Left ventricle myocardium superior (tissue), 1 donor: Measurements from ENCODE around the gene ITIH1. TPM values are rescaled to one million over a fixed set of nuclear protein-coding genes. Genes with fewer than 3 reads are reported as not detected.

Source experiments
- ATAC-seq: fragments of 200-7000 bp; cut with Tn5 transposase; one replicate; pipeline ENCODE4 v1.9.1; 2020; ENCODE audit warnings: mild to moderate bottlenecking, moderate library complexity
- DNase-seq: peaks from one replicate; pipeline ENCODE4 v3.0.0-alpha.2; 2020
- intact Hi-C: fragments of 100-400 bp; cut with micrococcal nuclease; formaldehyde crosslinking; loops from one replicate; pipeline ENCODE4 v1.11.0; 2022
- total RNA-seq: library from RNA; stranded (reverse); fragmentation: NEBNext Ultra II Directional; extraction: Animal tissue kit (Norgen Biotek cat#: 25700); gene quantifications from one replicate; pipeline ENCODE4 v1.2.1, GENCODE V29; 2021
- donor health status: DM: no; HTN: yes; CAD: no; lungs with severe emphysema.

ITIH1 gene
- total RNA-seq, 1 donor from 2014 or later, result not detected

DNA sequence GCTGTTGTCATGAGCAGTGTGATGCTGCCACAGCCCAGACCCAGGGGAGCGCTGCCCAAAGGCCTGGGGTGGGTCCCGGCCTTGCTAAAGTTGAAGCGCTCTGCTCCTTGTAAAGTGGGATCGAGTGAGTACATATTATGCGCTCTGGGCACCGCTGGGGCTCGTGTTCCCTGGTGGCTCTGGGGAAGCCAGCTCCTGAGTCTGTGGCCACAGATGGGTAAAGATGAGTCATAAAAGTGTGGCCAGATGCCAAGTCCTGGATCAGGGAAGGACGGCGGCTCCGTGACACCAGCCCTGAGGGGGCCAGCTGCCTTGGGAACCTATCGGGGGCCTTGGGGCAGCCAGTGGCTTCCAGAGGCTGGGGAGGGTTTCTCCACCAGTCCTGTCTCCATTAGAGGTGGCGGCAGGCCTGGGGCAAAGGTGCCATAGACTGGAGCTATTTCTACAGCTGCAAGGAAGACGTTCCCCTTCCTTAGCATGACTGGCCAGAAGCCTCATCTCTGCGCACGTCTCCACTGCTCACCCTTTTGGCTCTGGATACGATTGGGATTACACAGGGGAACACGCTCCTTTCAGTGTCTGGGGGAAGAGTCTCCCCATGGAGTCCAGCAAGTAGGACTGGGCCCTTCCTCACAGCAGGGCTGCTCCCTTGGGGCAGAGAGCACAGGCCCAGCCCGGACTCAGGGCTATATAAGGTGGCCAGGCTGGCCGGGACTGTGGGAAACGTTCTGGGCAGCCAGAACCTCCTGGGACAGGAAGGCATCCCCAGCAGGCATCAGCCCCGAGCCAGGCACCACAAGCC is 54.3 kb downstream of the ITIH1 start:
- ATAC-seq, result peak; percentile 25
- intact Hi-C loops, result no loop called here
- DNase-seq, result peak; percentile 48

DNA sequence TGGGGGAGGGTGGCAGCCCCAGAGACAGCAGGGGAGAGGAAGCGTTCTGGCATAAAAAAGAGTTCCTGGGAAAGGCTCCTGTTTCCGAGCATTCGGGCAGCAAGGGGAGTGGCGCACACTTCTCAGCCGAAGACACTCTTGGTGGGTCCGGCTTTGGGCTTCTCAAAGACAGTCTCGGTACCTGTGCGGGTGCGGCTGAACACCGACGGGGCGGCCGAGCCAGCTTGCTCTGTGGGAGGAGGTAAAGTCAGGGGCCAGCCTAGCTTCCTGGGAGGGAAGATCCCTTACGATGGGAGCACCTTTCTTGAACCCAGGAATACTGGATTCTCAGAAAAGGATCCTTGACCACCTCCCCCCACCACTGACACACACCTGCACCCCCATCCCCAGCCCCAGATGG is 55.8 kb downstream of the ITIH1 start:
- no peak for ATAC-seq
- intact Hi-C loops, result no loop called here
- peak; percentile 20 for DNase-seq

DNA sequence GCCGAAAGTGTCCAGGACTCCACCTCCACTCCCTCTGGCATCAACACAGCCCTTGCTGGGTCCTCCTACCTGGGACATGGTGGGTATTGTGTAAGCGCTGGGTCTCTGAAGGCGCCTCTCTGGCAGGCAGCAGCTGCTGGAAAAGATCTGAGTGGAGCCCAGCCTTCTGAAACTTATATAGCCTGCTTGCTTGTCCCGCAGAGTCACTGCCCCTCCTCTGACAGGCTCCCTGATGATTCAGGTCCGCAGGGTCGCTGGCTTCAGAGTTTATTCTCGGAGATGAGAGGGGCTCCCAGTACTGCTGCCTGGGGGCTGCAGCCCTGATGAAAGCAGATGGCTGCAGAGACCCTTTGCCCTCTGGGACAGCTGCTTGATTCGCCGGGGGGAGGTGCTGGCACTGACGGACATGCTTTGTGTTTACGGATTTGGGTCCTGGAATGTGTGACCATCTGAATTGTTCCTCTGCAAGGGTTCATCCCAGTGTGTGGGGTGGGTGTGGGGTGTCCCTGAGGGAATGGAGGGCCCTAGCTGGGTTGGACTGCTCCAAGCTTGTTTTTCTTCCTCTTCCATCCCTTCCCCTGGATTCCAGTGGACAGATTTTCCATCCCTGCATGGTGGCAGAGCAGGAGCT is 57.6 kb downstream of the ITIH1 start, which contains the start of gene MUSTN1:
Gene MUSTN1 (minus strand): TSS at position 149 of the 631 bp plus-strand sequence. CDS start 71 bp downstream, at position 78.
- intact Hi-C loops, result no loop called here
- ATAC-seq (peak; percentile 58), DNase-seq (peak; percentile 45)

DNA sequence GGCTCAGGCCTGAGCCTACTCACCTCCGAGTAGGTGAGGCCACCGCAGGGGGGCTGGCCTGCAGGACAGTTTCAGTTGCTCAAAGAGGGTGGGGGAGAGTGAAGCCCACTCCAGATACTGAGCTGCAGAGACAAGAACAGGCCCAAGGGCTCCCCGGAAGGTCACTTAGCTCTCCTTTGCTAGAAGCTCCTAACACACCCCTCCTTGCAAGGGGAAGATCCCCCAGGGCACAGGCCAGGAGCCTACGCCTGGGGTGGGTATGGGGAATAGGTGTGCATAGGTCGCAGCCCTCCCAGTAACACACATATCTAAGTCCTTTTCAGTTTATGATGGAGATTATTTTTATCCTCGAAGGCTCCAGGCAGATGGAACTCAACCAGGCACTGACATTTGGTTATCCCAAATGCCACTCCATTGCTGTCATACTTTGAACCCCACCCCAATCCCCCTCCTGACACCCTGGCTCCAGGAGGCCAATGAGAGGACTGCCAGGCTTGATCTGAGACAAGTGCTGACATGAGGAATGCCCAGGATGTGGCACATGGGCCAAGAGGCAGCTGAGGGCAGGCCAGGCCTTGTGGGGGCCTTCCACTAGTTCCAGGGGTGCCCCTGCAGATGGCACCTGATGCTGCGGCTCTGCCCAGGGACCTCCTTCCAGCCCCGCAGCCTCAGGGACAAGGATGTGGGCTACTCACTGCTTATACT is 58.5 kb downstream of the ITIH1 start:
- DNase-seq (peak; percentile 52), ATAC-seq (peak; percentile 78)
- intact Hi-C loops, result no loop called here

DNA sequence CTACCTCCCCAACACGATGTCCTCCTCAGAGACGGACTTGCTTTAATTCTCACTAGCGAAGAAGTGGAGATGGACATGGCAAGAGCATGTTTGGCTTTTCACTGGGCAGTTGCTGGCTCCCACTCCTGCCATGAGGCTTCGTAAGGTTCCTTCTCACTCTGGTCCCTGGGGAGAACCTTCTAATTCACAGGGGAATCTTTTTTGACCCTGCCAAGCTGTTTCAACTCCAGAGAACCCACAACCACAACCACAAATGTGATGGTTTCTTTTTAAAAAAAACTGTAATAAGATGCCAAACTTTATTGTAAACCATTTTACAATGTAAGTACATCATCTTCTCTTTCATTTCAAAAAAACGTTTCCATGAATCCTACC is 59.1 kb downstream of the ITIH1 start:
- ATAC-seq (no peak), DNase-seq (no peak)
- intact Hi-C loops, result no loop called here

DNA sequence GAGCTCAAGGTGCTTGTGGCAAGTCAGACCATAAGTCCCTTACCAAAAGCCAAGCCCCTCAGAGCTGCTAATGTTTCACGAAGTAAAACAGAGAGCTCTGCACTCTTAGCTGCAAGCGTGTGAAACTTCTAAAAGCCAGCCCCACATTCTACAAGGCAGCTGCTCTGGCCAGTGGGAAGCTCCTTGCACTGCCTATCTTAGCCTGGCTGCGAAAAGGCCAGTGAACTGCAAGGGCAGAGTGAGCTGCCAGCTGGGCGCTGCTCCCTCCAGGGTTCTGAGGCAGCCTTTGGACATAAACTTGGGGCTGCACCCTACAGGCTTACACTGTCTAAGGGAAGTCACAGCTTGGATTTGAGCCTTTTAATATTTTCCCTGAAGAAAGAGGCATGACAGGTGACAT is 59.6 kb downstream of the ITIH1 start:
- DNase-seq (peak; percentile 35), ATAC-seq (peak; percentile 34)
- intact Hi-C loops, result no loop called here

DNA sequence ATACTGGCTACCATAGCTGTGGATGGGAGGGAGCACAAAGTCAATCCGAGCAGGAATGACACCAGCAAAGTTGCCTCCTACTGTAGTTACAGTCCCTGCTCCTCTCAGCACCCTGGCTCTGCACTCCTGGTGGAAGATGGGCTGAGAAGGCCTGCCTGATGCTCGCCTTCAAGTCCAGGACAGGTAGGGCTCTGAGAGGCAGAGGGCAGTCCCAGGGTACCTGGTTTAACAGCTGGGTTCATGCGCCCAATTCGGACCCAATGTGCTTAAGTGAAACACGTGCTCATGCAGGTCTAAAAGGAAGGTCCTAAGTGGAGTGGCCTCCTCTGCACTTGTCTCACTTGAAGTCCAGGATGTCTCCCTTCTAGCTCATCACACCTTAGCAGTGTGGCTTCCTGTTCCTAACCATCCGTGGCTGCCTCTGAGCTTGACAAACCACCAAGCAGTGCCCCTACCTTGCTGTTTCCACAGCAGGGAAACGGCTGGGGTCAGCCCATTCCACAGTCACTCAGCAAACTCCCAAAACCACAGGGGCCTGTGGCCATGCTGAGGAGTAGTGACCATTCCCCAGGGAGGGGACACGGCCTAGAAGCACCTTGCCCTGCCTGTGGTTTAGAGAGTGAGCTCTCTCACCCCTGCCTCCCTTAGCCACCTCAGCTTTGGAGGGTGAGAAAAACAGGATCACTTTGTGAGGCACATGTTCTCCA is 61.3 kb downstream of the ITIH1 start:
- ATAC-seq (no peak), DNase-seq (peak; percentile 10)
- intact Hi-C loops, result no loop called here

DNA sequence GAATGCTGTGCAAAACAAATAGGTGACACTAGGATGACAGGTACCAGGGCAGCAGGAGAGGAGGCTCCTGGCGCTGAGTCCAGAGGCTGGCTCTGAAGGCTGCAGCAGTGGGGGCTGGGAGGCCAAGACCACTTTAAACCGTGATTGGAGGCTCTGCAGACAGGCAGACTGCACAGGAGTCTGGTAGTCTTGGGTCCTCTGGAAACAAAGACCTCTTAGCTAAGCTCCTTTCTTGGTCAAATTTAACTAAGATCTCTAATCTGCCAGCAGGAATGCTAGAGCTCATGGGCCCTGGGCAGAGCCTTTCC is 61.8 kb downstream of the ITIH1 start:
- ATAC-seq, result no peak
- peak; percentile 11 for DNase-seq
- intact Hi-C loops, result no loop called here

DNA sequence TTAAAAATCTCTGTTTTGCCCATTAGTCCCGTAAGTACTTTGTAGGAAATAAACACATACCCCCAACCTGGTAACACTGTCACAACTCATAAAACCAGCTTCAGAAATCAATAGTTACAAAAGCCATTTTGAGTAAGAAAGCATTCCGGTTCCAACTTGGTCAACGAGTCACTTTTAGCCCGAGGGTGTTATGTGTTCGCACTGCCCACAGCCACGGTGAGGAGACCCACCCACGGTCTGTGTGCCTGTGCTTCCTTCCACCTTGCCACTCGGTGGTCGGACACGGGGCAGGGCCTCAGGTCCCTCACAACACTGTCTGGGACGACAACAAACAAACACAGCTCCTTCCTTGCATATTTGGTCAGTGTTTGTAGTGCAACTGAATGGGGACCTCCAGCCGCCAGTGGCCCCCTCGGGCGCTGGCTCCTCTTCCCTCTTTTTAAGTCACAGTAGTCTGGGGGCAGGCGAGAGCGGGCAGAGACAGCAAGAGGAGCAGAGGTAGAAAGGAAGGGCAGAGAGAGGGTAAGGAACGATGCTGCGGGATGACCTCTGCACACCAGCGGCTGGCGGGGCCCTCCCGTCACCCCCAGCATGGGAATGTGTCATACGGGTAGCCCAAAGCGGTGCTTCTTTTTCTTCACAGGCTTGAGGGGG is 62.6 kb downstream of the ITIH1 start:
- ATAC-seq, result no peak
- peak; percentile 20 for DNase-seq
- intact Hi-C loops, result no loop called here

DNA sequence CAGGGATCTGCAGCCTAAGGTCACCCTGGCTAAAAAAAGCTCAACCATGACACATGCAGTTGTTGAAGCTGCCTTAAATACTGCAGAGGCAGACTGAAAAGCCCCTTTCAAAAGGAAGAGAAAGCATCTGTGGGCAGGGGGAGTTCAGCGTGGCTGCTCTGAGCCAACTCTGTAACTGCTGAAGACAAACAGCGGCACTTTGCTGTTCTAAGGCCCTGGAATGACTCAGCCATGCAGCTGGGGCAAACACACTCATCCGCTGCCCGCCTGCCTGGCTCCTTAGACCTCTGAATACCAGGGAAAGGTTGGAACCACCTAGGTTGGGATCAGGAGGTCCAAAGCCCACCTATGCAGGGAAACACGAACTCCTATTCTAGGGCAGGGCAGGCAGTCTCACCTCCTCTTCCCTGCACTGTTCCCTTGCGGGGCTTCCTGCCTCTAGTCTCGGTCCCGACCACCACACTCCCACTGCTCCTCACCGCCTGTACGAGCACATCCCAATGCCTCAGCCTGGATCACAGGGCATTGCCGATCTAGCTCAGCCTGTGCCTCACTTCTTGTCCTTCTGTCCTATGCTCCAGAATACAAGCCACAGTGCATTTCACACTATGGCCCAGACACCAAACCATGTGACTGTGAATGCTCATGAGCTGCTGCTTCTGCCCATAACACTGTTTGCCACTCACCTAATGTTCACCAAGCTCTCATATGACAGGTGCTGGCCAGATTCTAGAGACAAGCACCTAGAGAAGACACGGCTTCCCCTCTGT is 64.0 kb downstream of the ITIH1 start:
- ATAC-seq (peak; percentile 31), DNase-seq (no peak)
- intact Hi-C loops, result no loop called here

Other genes starting within 250 kb of the ITIH1 start
- 68.3 TPM for gene NT5DC2, start 243.7 kb upstream of the ITIH1 start, total RNA-seq
- 58.7 TPM for gene UQCC5, start 241.0 kb upstream of the ITIH1 start, total RNA-seq
- 55.0 TPM for gene PBRM1, start 91.7 kb upstream of the ITIH1 start, total RNA-seq
- gene GNL3, start 91.6 kb upstream of the ITIH1 start, total RNA-seq, result 27.8 TPM
- gene GLT8D1, start 71.8 kb upstream of the ITIH1 start, total RNA-seq, result 27.4 TPM
- 84.1 TPM for gene SPCS1, start 71.5 kb upstream of the ITIH1 start, total RNA-seq
- gene NEK4, start 6.7 kb upstream of the ITIH1 start, total RNA-seq, result 21.3 TPM
- gene ITIH3, start 17.2 kb downstream of the ITIH1 start, total RNA-seq, result not detected
- gene ITIH4, start 53.1 kb downstream of the ITIH1 start, total RNA-seq, result 4.1 TPM
- 10.9 TPM for gene MUSTN1, start 57.4 kb downstream of the ITIH1 start, total RNA-seq
- 9.0 TPM for gene STIMATE, start 119.9 kb downstream of the ITIH1 start, total RNA-seq